Raji (cell line): ENCODE data around the gene XRCC4.

ENCODE experiments used
- POLR2A ChIP-seq: IDR thresholded peaks from 2 replicates; pipeline ENCODE4 v1.6.1; 2011; ENCODE audit warnings: low read depth, low read length, control low read depth; ENCODE audit not compliant: insufficient read depth

XRCC4 gene

GRCh38 chr5:83363111-83363885, 286.0 kb downstream of the XRCC4 start:
- TF ChIP-seq POLR2A, result no peak

- no peak for TF ChIP-seq POLR2A
Observed at GRCh38 chr5:83363886-83364275, 286.5 kb downstream of the XRCC4 start.

- TF ChIP-seq POLR2A, result no peak
Observed at GRCh38 chr5:83364312-83365299, 287.3 kb downstream of the XRCC4 start.

- no peak for TF ChIP-seq POLR2A
Observed at GRCh38 chr5:83368319-83368718, 291.0 kb downstream of the XRCC4 start.

GRCh38 chr5:83368835-83369234, 291.5 kb downstream of the XRCC4 start:
- TF ChIP-seq POLR2A, result no peak

GRCh38 chr5:83370957-83371356, 293.6 kb downstream of the XRCC4 start:
- no peak for TF ChIP-seq POLR2A

GRCh38 chr5:83371726-83372125, 294.4 kb downstream of the XRCC4 start:
- TF ChIP-seq POLR2A, result no peak

GRCh38 chr5:83374547-83374946, 297.2 kb downstream of the XRCC4 start:
- TF ChIP-seq POLR2A, result no peak

- TF ChIP-seq POLR2A, result no peak
Observed at GRCh38 chr5:83375049-83375745, 297.9 kb downstream of the XRCC4 start.

GRCh38 chr5:83376461-83376860, 299.1 kb downstream of the XRCC4 start:
- TF ChIP-seq POLR2A, result no peak

- TF ChIP-seq POLR2A, result no peak
Observed at GRCh38 chr5:83377131-83377865, 300.0 kb downstream of the XRCC4 start.

GRCh38 chr5:83378624-83379289, 301.4 kb downstream of the XRCC4 start:
- no peak for TF ChIP-seq POLR2A

GRCh38 chr5:83385812-83386211, 308.5 kb downstream of the XRCC4 start:
- TF ChIP-seq POLR2A, result no peak

- TF ChIP-seq POLR2A, result no peak
Observed at GRCh38 chr5:83387041-83387440, 309.7 kb downstream of the XRCC4 start.
